Small intestine (tissue), 7 donors: ENCODE results near the gene SLC12A7. TPM values are rescaled to one million over a fixed set of nuclear protein-coding genes. Genes with fewer than 3 reads are reported as not detected.
A peak's percentile ranks its signal among the peaks of the same experiment; 100 is the strongest.

Experiments
- DNase-seq, 2 donors: peaks; one replicate each; pipeline versions ENCODE4 v3.0.0 to v3.0.0-alpha.2; 2013
- FAIRE-seq: peaks from 2 replicates; lab custom pipeline; 2012; peaks lifted over from hg19 to GRCh38; lab: Jason Lieb, UNC
- H3K27ac ChIP-seq, 3 donors: one replicate each; pipeline ENCODE4 v1.5.1; 2013; ENCODE audit warnings: low read length in 2 of 3, mild to moderate bottlenecking in 2 of 3, control low read depth in 1 of 3, inconsistent platforms in 1 of 3, low read depth in 1 of 3, moderate library complexity in 1 of 3
- H3K27me3 ChIP-seq, 3 donors: one replicate each; pipeline ENCODE4 v1.6.1; 2013; ENCODE audit warnings: low read length in 3 of 3, inconsistent platforms in 1 of 3; ENCODE audit not compliant: control insufficient read depth in 3 of 3, insufficient read depth in 3 of 3
- H3K36me3 ChIP-seq, 3 donors: one replicate each; pipeline ENCODE4 v1.6.1; 2013; ENCODE audit warnings: low read length in 3 of 3, inconsistent platforms in 1 of 3, low read depth in 1 of 3, mild to moderate bottlenecking in 1 of 3, moderate library complexity in 1 of 3; ENCODE audit not compliant: control insufficient read depth in 3 of 3, insufficient read depth in 2 of 3
- H3K4me1 ChIP-seq, 3 donors: one replicate each; pipeline ENCODE4 v1.6.1; 2013; ENCODE audit warnings: low read length in 2 of 3, inconsistent platforms in 1 of 3, low read depth in 1 of 3, mild to moderate bottlenecking in 1 of 3, moderate library complexity in 1 of 3; ENCODE audit not compliant: control insufficient read depth in 3 of 3, insufficient read depth in 2 of 3
- H3K4me3 ChIP-seq, 3 donors: one replicate each; pipeline ENCODE4 v1.5.1; 2013; ENCODE audit warnings: low read length in 3 of 3, control low read depth in 1 of 3, inconsistent platforms in 1 of 3, low read depth in 1 of 3, mild to moderate bottlenecking in 1 of 3, moderate library complexity in 1 of 3
- H3K9me3 ChIP-seq, 2 donors: one replicate each; pipeline ENCODE4 v1.6.1; 2013; ENCODE audit warnings: low read depth in 1 of 2, low read length in 1 of 2; ENCODE audit not compliant: control insufficient read depth in 2 of 2, insufficient read depth in 1 of 2
- WGBS, 3 donors: extraction: QIAGEN DNeasy Blood & Tissue Kit; methylation state at CpG; one replicate each; pipeline ENCODE4 v1.1.7; 2013; 5-methylcytosine and 5-hydroxymethylcytosine counted together
- polyA plus RNA-seq, 4 donors: library from polyadenylated mRNA; stranded (reverse) in 3 of 4; unstranded in 1 of 4; fragments of 200-250 nt in 3 of 4; fragments of 120-200 nt in 1 of 4; gene quantifications; one replicate each; pipeline versions ENCODE4 v1.2.1 to v1.2.3, GENCODE V29; 2013
- donor health status: healthy with polysubstance abuse.
- donor health status: control.
- donor health status: control.
- donor health status: Bipolar disorder and iron deficiency.
- donor health status: healthy.

The SLC12A7 gene
- polyA plus RNA-seq, 4 donors: 32.7 to 79.9 (median 44.5) TPM

DNA sequence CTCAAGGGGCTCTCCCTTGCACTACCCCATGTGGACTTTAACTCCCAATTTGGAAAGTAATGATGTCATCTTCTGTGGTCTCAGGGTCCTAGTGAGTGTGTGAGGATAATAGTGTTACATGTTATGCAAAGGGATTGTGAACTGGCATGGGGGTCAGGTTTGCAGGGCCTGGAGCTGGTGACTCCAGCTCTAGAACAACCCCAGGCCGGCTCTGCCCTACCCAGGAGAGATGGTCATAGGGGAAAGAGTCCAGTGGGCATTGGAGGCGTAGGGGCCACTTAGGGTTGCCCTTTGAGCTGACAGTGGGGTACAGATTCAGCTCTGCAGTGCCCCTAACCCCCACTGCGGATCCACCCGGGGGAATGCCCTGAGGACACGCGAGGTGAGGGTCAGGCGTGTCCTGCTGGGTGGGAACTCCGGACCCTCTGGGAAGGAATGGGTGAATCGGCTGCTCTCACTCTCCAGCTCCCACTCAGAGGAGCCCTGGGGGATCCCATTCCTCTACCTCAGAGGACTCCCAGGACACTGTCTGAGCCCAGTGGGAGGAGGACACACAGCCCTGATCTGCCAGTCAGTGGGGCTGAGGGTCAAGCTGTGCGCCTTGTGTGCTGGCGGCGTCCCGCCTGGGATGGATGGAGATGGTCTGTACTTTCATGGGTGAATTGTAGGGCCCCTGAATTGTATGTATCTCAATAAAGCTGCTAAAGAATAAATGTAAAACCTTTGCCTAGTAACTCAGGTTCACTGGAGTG lies 105.8 kb downstream of the SLC12A7 start:
- no peak for FAIRE-seq

DNA sequence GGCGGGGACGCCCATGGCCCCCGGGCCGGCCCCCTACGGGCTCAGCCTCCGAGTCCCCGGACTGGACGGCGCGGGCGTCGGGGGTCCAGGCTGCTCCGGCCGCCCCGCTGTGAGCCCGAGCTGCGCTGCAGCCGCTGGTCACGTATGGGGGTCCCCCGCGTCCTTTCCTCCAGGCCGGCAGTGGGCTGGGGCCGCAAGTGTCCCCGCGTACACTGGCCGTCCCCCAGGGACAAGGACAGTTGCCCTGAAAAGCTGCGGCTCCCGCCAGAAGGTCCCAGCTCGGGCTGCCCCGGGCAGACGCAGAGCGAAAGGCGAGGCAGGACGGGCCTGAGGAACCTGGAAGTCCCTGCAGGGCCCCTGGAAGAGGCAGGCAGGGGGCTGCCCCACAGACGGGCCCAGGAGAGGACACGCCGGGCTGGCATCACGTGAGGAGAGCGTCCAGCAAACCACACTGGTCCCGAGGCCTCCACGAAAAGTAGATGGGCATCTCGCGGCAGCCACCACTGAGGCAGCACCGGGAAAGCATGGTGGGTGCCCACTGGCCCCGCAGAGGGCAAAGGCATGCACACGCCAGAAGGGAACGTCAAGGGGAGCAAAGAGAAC lies 106.5 kb downstream of the SLC12A7 start:
- H3K4me1 ChIP-seq: peaks cover 0 to 49% (median 0%) of the 10 kb centered on the region in 3 donors
- 25 to 40% (median 33%) methylated on average over 43 to 47 of the region's 47 CpGs for WGBS, 3 donors
- peaks cover 4 to 17% (median 12%) of the 10 kb centered on the region in 3 donors for H3K27me3 ChIP-seq
- peak overlapping the region in 2 of 3 donors; percentile 46 to 47 for H3K4me3 ChIP-seq
- no peaks in the 10 kb centered on the region for H3K36me3 ChIP-seq
- H3K27ac ChIP-seq: peak overlapping the region in 1 of 3 donors; percentile 77
- peak in 1 of 2 donors; percentile 34 for DNase-seq
- no peak for FAIRE-seq
- H3K9me3 ChIP-seq: no peaks in the 10 kb centered on the region

More for the DNA sequence above, 105.8 kb downstream of the SLC12A7 start:
- Histone ChIP-seq H3K4me3 (no peak overlapping the region), H3K27me3 (peaks cover 4 to 17% (median 16%) of the 10 kb centered on the region in 3 donors), H3K4me1 (peaks cover 0 to 56% (median 0%) of the 10 kb centered on the region in 3 donors), H3K27ac (no peak overlapping the region), H3K9me3 (no peaks in the 10 kb centered on the region), H3K36me3 (peaks cover 0 to 4% (median 0%) of the 10 kb centered on the region in 3 donors)
- WGBS, 3 donors: 90 to 93% (median 91%) methylated on average over 12 to 13 of the region's 13 CpGs
- DNase-seq: peak in 1 of 2 donors; percentile 39

DNA sequence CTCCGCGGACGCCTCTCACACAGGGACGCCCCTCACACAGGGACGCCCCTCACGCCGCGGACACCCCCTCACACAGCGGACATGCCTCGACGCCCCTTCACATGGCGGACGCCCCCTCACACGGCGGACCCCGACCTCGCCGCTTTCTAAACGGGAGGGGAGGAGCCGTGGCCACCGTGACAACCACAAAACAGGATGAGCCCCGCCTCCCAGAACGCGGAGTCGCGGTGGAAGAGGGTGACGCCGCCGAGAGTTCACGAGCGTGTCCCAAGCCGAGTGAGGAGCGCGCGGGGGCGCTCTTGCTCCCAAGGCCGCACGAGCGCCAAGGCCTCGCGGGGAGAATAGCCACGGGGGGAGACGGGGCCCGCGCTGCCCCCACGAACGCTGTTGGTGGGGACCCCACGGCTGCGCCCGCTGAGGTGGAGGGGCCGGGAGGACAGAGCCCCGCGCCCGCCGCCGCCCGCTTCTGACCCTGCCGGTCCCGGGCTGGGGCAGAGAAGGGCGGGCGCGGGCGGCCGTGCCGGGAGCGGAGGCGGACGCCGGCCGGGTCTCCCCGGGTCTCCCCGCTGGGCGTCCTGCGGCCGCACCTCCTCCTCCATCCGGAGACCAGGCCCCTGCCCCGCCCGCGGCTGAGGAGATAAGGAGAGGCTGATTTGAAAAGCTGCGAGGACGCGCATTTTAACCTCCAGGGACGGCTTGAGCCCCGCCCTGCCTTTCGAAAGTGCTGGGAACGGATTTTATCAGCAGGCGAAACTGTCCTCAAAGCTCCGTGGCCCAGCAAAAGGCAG lies 107.2 kb downstream of the SLC12A7 start:
- FAIRE-seq (no peak), DNase-seq (peak; percentile 71 to 89)
- Histone ChIP-seq H3K27ac (peak overlapping the region; percentile 33 to 77 (median 33)), H3K27me3 (peaks cover 4 to 11% (median 6%) of the 10 kb centered on the region in 3 donors), H3K9me3 (no peaks in the 10 kb centered on the region), H3K4me3 (peak overlapping the region in 2 of 3 donors; percentile 46 to 47), H3K4me1 (peaks cover 0 to 42% (median 0%) of the 10 kb centered on the region in 3 donors), H3K36me3 (no peaks in the 10 kb centered on the region)
- WGBS, 3 donors: 2 to 4% (median 3%) methylated on average over 62 to 88 of the region's 88 CpGs

DNA sequence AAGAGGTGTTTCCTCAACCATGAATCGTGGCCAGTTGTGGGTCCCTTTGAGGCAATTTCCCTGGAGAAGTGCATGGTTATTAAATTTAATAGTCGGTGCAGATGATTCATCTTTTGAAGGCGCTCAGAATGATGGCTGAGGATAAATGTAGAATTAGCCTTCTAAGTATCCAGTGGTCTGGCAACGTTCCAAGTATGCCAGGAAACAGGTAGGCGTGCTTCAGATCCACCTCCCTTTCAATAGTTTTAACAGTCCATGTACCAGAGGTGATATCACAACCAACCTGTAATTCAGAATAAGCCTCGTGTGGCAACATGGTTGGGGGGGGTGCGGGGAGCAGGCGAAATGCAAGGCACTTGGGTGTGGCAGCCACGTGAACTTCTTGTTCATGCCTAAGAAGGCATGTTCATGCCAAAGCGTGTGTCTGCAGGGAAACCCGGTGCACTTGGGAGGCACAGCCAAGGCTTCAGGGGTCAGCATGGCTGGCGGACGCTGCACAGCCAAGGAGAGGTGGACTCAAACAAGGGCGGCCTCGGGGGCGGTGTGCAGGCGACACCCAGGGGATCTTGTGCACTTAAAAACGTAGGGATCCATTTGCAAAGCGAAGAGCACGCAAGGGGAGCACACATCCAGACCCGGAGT lies 108.4 kb downstream of the SLC12A7 start:
- FAIRE-seq (no peak), DNase-seq (peak; percentile 63 to 76)
- H3K27ac ChIP-seq: no peak overlapping the region
- WGBS, 3 donors: 26 to 59% (median 38%) methylated on average over 21 of the region's 21 CpGs
- no peaks in the 10 kb centered on the region for H3K36me3 ChIP-seq
- no peaks in the 10 kb centered on the region for H3K9me3 ChIP-seq
- H3K4me1 ChIP-seq: peaks cover 0 to 39% (median 0%) of the 10 kb centered on the region in 3 donors
- peak overlapping the region in 1 of 3 donors; percentile 47 for H3K4me3 ChIP-seq
- H3K27me3 ChIP-seq: peaks cover 0 to 8% (median 4%) of the 10 kb centered on the region in 3 donors

DNA sequence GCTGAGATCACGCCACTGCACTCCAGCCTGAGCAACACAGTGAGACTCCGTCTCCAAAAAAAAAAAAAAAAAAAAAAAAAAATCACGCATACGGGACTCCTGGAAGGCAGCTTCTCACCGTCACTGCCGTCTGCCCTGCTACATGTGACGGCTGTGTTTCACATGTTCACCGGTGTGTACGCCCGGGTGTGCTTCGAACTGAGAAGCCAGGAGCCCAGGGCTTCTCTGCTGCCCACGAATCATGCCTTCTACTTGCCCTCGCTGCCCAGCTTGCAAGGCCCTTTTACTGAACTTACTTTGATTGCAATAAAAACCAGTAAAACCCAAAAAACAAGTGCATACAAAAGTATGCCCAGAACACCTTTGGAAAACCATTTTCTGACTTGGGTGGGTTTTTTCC lies 109.0 kb downstream of the SLC12A7 start:
- Histone ChIP-seq H3K36me3 (no peaks in the 10 kb centered on the region), H3K4me3 (no peak overlapping the region), H3K27me3 (peaks cover 0 to 5% (median 4%) of the 10 kb centered on the region in 3 donors), H3K27ac (no peak overlapping the region), H3K9me3 (no peaks in the 10 kb centered on the region), H3K4me1 (peaks cover 0 to 34% (median 0%) of the 10 kb centered on the region in 3 donors)
- 58 to 88% (median 61%) methylated on average over 12 to 13 of the region's 13 CpGs for WGBS, 3 donors
- FAIRE-seq (no peak), DNase-seq (no peak)

DNA sequence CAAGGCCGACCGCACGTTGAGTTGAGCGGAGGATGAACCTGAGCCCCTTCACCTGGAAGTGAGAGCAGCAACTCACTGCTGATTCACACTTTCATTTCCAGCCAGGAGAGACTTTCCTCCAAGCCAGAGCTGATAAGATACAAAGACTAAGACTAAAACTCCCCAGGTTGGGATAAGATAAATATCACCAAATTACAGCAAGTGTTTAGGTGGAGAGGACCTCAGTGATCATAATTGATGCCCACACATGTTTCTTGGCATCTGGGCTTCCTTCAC lies 109.7 kb downstream of the SLC12A7 start:
- no peaks in the 10 kb centered on the region for H3K9me3 ChIP-seq
- peaks cover 0 to 4% (median 3%) of the 10 kb centered on the region in 3 donors for H3K27me3 ChIP-seq
- no peak overlapping the region for H3K4me3 ChIP-seq
- 57 to 82% (median 59%) methylated on average over 4 of the region's 4 CpGs for WGBS, 3 donors
- peaks cover 0 to 32% (median 0%) of the 10 kb centered on the region in 3 donors for H3K4me1 ChIP-seq
- no peak for DNase-seq
- H3K36me3 ChIP-seq: no peaks in the 10 kb centered on the region
- no peak overlapping the region for H3K27ac ChIP-seq
- no peak for FAIRE-seq

DNA sequence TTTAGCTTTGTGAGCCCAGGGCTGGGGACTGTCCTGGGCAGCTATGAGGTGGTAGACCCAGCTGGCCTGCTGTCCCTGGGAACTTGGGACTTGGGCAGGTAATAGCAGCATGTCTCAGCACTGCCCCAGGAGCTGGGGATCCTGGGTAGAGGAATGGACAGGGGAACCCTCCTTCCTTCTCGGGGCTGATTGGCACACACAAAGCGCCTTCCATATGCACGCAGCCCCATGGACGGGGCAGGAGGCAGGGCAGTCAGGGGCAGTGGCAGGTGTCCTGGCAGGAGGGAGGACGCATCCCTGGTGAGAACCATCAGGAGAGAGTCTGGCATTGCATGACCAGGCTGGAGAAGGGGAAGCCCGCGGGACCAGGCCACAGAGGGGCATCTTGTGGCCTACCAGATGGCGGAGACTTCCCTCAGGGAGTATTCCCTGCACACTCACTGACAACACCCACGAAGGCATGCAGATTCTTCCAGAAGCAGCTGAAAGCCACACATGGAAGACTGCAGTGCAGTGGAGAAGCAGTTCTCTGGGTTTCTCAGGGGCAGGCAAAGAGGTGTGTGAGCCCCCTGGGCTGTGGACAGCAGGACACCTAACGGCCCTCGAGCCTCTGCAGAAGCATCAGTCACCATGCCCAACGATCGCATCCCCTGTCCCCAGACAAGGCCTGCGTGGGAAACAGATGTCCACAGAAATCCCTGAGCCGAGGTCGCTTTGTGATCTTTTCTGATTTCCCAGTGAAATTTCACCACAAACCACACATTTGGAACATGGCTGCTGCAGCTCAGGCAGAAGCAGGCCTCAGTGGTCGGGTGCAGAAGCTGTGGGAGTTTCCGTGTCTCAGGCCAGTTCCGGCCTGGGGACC lies 110.2 kb downstream of the SLC12A7 start:
- DNase-seq: no peak
- H3K9me3 ChIP-seq: no peaks in the 10 kb centered on the region
- no peak for FAIRE-seq
- 79 to 91% (median 89%) methylated on average over 19 of the region's 19 CpGs for WGBS, 3 donors
- no peak overlapping the region for H3K27ac ChIP-seq
- H3K27me3 ChIP-seq: peaks cover 0 to 4% (median 0%) of the 10 kb centered on the region in 3 donors
- no peak overlapping the region for H3K4me3 ChIP-seq
- H3K36me3 ChIP-seq: no peaks in the 10 kb centered on the region
- peaks cover 0 to 38% (median 0%) of the 10 kb centered on the region in 3 donors for H3K4me1 ChIP-seq
